Kidney capillary endothelial cell (primary cell): ENCODE measurements around the gene OR7D2.
"Not testable (repeated sequence)": the region's sequence is repeated elsewhere in the genome, so short reads cannot be mapped to it uniquely, and the experiment has no call there.

Source experiments
- DNase-seq: peaks from one replicate; pipeline ENCODE4 v3.0.0-alpha.2; 2018; ENCODE audit warnings: low spot score

OR7D2 gene

DNA sequence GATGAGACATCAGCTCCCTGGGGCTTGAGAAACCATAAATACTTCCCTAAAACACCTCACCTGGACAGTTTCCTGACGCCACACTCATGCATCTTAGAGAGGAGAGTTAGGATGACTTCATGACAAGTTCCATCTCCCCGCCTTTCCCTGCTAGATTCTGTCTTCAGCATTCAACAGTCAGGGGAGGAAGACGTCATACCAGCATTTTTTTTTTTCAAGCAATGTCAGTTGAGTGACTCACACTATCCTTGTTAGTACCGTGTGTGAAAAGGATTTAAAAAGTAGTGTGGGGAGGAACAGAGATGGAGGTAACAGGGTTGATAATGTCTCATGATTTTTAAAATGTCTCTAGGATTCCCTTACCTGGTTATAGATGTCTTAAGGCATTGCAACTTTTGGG is at the start of gene OR7D2:
Gene OR7D2, plus strand, starts transcription at position 79 of the 400 bp plus-strand sequence. CDS start 6,803 bp downstream, outside the sequence.
- DNase-seq: no peak

DNA sequence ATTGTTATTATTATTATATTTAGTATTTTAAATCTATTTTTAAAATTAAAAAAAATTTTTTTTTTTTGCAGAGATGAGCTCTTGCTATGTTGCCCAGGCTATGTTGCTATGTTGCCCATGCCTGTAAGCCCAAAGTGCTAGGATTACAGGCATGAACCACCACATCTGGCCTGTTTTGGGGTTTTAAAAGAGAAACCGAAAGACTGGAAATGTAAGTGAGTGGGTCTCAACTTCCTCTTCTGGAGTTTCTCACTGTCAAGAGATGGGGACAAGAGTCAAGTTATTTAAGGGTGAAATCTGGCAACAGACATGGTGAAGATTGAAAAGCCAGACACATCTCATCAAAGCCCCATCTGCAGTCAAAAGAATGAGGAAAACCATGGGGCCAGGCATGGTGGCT is 47.8 kb upstream of the OR7D2 start:
- no peak for DNase-seq

DNA sequence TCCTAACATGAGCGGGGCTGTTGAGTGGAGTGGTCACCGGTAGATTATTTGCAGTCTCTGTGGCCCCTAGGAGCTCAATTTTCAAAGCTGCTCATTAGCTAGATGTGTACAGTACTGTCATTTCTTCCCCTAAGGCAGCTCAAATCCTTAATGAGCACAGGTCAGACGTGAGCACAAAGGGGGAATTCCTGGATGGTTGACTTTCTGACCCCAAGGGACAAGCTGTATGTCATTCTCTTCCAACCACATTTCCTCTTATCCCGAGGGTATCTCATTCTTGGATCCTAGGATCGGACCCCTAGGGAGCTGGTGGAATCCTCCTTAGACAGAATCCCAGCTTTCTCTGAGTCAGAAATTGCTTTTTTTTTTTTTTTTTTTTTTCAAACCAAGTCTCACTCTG is 46.4 kb upstream of the OR7D2 start:
- no peak for DNase-seq

DNA sequence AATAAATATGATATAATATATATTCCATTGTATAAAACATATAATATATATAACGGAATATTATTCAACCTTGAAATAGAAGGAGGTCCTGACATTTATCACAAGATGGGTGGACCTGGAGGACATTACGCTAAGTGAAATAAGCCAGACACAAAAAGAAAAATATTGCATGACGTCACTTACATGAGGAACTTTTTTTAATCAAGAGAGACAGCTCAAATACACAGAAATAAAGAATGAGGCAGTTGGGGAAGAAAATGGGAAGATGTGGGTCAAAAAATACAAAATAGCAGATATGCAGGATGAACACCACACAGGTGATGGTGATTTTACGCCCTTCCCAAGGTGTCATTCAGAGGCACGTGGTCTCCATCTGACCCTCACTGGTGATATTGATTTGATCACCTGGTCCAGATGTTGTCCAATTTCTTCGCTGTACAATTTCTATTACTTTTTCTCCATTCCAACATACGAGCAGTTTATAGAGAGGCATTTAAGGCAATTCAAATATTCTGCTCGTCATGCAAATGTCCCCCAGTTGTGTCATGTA is 39.1 kb upstream of the OR7D2 start:
- no peak for DNase-seq

DNA sequence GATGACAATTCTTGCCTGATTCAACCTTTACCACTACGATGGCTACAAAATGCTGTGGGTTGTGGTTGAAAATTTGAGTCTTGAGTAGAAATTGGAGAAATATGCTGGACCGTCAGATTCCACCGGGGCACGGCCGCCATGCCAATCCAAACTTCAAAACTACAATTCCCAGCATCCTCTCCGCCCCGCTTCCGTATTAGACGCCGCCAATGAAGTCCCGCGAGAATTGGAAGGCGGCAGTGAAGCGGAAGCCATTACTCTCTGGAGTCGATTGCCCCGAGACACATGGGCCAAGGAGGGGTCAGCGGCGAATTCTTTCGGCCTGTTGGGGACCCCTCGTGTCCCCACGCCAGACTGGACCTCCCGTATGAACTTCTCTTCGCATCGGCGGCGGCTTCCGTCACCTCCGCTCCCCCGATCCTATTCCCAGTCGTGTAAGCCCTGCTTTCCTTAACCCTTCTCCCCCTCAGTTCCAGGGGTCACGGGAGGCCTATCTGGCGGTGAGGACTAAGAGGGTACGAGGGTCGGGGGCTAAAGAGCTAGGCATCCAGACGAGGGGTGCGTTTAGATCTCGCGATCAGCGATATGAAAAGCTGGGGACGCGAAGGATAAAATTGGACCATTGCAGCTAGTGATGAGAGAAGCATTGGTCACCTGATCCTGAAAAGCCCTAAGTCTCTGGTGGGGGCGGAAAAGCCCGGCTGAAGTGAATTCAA is 38.5 kb upstream of the OR7D2 start, which contains the start of gene ZNF317:
Gene ZNF317, plus strand, starts transcription at position 239 of the 716 bp plus-strand sequence. CDS start 15,620 bp downstream, outside the sequence.
- peak; percentile 81 for DNase-seq

DNA sequence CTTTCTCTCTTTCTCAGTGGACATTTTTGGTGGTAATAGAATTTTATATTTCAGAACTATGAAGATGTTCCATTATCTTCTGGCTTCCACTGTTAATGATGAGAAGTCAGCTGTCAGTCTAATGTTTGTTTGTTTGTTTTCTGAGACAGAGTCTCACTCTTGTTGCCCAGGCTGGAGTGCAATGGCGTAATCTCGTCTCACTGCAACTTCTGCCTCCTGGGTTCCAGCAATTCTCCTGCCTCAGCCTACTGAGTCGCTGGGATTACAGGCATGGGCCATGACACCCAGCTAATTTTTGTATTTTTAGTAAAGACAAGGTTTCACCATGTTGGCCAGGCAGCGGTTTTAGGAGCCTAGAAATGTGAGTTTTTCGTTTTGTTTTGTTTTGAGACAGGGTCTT is 33.9 kb upstream of the OR7D2 start:
- no peak for DNase-seq

DNA sequence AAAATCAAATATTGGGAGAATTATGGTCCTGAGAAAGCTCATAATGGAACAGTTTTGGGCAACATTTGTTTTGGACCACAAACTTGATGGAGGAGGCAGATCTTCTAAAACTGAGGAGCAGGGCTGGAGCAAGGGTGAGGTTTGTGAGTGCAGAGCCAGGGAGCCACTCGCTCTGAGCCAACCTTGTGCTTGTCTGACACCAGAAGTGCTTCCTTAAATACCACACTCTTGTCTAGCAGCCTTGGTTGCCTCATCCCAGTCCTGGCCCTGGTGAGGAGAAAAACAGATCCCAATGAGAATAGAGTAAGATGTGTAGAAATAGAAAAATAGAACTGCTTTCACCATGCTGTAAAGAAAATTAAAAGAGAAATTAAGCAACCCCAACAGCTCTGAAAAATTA is 31.9 kb upstream of the OR7D2 start:
- no peak for DNase-seq

DNA sequence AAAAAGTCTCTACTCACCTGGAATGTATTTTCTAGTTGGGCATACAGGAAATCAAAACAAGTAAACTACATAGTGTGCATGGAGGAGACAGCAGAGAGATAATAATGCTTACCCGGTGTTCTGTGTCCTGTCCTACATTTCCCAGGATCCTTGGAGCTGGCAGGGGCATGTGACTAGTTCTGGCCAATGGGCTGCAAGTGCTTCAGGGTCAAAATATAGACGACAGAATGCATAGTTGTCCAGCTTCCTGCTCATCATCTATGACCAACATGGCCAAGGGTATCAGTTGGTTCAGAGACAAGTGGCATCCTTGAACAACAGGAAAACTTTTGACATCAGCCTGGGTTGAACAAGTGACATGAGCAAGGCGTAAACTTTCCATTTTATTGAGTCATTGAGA is 30.1 kb upstream of the OR7D2 start:
- DNase-seq: no peak

DNA sequence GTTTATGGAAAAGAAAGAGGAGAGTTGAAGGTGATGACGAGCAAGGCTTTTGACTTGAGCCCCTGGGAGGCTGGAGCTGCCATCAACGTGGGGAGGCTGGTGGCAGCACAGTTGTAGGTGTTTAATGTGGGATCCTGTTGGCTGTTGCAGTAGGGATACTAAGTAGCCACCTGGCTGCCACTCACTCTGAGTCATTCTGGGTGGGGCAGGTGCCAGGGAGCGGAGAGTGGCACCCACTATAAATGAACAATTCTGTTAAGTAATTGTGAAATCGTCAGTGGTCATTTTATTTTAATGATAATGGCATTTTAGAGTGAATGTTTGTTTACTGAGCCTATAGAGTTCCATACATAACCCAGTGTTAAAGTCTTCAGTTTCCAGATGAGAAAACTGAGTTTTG is 28.8 kb upstream of the OR7D2 start:
- DNase-seq: no peak

DNA sequence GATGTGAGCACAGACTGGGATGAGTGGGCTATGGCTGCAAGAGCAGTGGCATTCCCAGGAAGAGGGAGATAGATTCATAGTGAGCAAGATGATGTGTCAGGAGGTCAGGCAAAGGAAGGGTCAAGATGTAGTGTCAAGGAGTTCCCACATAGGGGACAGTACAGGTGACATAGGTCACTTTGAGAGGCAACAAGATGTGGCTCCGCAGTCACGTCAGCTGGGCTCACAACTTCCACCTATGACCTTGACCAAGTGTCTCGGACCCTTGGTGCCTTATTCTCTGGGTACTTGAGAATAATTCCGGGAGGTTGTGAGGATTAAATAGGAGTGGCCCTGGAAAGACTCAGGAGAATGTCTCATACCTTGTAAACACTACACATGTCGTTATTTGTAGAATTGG is 28.1 kb upstream of the OR7D2 start:
- no peak for DNase-seq

DNA sequence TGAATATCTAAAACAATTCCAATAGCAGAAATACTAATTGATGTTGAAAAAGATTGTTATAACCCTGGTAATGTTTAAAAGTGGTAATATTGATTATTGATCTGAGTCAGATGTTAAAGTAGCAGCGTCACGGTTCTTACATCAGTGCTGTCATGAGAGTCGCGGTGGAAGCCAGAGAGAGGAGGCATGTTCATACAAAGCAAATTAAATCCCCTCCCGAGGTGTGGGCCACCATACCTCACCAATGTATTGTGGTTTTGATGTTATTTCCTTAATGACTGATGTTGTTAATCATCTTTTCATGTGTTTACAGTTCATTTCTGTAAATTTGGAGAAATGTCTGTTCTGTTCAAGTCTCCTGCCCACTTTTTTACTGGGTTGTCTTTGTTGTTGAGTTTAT is 27.4 kb upstream of the OR7D2 start:
- no peak for DNase-seq

DNA sequence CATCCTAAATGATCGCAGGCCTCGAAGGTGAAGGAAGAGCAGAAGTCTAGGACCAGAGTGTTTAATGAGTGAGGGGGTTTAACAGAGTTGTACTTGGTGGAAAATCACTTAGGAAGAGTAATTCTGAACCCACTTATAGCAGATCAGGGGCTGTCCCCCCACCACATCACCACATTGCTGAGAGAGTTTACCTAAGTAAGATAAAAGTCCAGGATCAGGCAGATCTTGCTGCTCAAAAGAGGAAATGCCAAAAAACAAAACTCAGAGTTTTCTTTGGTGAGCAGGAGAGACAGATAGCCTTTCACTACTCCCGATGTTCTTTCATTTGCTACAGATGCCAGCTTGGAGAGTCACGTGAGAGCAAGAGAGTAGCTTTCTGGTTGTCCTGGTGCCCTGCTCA is 23.2 kb upstream of the OR7D2 start:
- no peak for DNase-seq

DNA sequence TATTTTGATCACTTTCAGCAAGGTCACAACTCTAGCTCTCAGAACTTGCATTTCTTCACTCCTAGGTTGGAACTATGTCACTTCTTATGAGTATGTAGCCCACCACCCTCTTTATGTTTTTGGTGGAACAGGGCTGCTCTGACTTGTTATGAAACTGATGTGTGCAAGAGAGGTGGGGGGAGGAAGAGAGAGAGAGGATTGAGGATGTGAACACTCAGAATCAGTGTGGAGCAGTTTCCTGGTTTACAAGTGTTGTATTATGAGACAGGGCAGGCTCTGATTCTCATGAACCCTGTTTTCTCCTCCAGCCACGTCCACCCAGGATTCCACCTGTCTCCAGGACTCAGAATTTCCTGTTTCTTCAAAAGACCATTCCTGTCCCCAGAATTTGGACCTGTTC is 22.5 kb upstream of the OR7D2 start:
- DNase-seq: no peak

DNA sequence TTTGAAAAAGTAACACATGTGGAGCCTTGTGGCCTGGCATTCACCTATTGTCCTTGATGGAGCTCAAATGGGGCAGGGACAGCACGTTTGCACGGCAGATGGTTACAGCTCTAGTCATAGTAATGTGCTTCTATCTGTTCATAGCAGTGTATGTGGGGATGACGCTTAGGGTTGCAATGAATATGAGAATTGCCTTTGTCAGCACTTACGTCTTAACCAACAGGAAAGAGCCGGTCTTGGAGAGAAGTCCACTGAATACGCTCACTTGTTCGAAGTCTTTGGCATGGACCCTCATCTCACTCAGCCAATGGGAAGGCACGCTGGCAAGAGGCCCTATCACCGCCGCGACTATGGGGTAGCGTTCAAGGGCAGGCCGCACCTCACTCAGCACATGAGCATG is 18.9 kb upstream of the OR7D2 start:
- no peak for DNase-seq

DNA sequence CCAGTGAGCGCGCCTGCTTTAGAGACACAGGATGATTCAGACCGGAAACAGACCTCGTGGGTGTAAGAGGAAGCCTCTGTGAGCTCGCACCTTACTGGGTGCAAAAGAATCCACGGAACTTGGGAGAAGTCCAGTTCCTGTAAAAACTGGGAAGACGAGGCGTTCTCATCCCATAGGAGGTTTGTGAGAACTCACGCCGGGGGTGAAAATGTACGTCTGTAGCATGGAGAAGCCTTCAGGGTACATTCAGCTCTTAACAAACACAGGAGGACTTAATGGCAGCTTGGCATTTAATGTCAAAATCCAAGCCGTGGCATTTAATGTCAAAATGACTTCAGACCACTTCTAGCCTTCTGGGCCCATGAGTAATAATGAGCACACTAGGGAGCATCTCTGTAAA is 17.4 kb upstream of the OR7D2 start:
- DNase-seq: no peak

DNA sequence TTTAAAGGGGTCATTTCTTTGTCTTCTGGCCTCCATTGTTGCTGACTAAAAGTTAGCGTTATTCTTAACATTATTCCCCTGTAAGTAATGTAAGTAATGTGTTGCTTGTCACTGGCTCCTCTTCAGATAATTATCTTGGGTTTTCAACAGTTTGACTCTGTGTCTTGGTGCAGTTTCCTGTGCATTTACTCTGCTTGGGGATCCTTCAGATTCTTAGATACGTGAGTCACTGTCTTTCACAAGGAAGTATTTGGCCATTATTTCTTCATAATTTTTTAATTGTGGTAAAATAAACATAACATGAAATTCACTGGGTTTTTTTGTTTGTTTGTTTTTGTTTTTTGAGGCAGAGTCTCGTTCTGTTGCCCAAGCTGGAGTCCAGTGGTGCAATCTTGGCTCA is 13.5 kb upstream of the OR7D2 start:
- DNase-seq: no peak

DNA sequence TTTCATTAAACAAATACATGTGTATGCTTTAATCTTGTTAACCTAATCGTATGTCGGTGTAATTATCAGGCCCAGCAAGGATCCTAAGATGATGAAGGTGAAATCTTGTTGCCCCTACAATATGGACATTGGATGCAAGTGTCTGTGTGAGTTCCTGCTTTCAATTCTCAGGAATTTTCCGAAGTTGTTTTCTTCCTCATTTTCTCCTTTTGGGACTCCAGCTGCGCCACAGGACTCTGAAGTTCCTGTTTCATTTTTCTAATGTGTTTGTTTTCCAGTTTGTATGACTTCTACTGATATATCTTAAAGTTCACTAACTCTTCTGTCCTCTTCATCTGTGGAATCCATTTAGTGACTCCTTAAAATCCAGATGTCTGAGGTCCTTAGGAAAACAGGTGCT is 11.9 kb upstream of the OR7D2 start:
- no peak for DNase-seq

DNA sequence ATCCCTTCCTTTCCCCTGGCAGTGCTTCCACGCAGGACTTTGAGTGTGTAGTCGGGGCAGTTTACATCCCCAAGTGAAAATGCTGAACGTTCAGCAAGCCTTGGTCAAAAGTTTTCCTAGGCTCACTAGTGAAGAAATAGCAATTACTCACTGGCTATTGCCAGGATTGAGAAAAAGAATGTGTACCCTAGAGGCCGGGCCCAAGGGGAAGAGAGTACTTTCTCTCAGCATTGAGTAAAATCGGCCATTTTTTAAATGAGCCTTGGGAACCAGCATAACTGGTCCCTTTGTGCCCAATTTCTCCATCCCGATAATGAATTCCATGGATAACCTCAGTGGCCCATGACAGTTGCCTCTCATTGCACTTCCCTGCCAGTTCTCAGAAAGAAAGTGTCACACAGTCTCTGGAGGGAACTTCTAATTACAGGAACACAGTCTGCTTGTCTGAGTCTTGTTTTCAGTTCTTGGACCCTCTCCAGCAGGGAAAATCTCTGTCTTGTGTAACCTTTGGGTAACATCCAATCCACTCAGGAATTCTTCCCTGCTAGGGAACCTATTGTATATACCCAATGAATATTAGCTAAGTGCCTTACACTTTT is 7.3 kb upstream of the OR7D2 start:
- no peak for DNase-seq

DNA sequence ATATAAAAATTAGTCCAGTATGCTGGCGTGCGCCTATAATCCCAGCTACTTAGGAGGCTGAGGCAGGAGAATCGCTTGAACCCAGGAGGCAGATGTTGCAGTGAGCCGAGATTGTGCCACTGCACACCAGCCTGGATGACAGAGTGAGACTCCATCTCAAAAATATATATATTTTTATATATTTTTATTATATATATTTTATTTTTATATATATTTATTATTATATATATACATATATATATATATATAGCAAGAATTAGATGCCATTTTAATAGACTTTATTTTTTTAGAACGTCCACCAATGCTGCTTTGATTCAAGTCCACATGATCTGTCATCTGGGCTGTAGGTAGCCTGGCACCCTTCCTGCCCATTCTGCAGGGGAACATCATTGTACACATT is 3.5 kb upstream of the OR7D2 start:
- no peak for DNase-seq

DNA sequence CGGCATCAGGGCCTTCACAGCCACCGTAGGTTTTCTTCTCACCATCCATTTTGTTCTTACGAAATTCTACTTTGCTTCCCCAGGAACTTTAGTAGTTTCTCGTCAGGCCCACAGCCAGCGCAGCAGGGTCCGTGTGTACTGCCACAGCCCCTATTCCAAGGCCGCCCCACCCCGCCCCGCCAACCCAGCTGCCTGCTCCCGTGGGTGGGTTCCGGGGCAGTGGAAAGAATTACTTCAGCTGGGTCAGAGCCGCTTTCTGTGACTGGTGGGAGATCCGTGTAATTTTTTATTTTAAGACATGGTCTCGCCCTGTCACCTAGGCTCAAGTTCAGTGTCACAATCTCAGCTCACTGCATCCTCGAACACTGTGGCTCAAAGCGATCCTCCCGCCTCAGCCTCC is 4.2 kb downstream of the OR7D2 start:
- no peak for DNase-seq

DNA sequence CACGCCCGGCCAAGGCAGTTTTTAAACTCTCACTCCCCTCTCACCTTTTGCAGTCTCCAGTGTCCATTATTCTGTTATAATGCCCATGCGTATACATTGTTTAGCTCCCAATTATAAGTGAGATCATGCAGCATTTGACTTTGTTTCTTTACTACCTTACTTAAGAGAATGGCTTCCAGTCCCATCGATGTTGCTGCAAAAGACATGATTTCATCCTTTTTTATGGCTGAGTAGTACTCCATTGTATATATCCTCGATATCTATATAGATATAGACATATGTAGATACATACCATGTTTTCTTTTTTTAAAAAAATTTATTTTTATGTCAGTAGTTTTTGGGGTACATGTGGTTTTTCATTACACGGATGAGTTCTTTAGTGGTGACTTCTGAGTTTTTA is 8.4 kb downstream of the OR7D2 start:
- DNase-seq: no peak

DNA sequence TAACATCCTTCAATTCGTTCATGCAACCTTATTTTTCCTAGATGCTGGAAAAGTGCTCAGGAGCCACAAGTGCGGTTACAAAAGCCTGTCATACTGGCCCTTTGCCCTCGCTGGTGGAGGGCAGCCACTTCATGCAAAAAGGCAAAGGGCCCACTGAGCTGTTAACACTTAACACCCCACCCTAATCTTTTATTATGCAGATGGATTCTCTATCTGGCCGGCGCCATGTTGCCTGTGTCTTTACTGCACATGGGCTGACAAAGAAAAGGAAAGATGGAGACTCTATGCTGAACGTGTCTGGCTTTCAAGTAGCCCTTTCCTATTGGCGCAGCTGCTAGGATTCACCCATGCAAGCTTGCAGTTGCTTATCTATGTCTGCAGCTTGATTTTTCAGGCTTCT is 10.8 kb downstream of the OR7D2 start:
- no peak for DNase-seq

DNA sequence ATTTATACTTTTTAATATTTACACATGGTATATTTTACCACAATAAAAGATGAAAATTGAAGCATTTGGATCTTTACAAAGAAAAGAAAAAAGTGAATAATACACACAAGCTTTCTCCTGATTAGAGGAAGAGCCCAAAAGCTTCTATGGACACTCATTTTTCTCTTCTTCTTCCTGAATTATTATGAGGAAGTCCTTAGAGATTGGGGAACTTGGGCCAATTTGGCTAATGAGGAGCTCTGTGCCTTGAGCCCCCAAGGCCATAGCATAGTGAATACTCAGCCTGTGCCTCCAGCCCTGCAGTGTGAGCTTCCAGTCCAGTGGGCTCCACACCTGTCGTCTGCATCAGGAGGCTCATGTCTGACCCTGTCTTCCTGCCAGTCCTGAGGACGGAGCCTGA is 19.3 kb downstream of the OR7D2 start:
- DNase-seq: not testable (repeated sequence)
